IPS-20b (cell line): ENCODE data around the gene PTGER1.

Experiments used
- H3K27ac ChIP-seq: one replicate; pipeline ENCODE4 v1.5.1; 2013; ENCODE audit warnings: low read length
- H3K27me3 ChIP-seq: 2 replicates; pipeline ENCODE4 v1.6.1; 2013; ENCODE audit warnings: mild to moderate bottlenecking, low read length, inconsistent platforms; ENCODE audit not compliant: insufficient read depth
- H3K36me3 ChIP-seq: 2 replicates; pipeline ENCODE4 v1.6.1; 2013; ENCODE audit warnings: low read depth, mild to moderate bottlenecking, inconsistent platforms, low read length, moderate library complexity; ENCODE audit not compliant: insufficient read depth
- H3K4me1 ChIP-seq: 2 replicates; pipeline ENCODE4 v1.6.1; 2013; ENCODE audit warnings: mild to moderate bottlenecking, control low read depth, inconsistent platforms, low read length, moderate library complexity; ENCODE audit not compliant: insufficient read depth
- H3K4me3 ChIP-seq: 2 replicates; pipeline ENCODE4 v1.5.1; 2013; ENCODE audit warnings: mild to moderate bottlenecking, low read length, inconsistent platforms
- H3K9ac ChIP-seq: 2 replicates; pipeline ENCODE4 v1.6.1; 2013; ENCODE audit warnings: low read depth, mild to moderate bottlenecking, inconsistent platforms, low read length, moderate library complexity
- H3K9me3 ChIP-seq: 2 replicates; pipeline ENCODE4 v1.6.1; 2013; ENCODE audit warnings: mild to moderate bottlenecking, low read depth, low read length, inconsistent platforms; ENCODE audit not compliant: insufficient read depth

Gene PTGER1

GRCh38 chr19:14446336-14447036 lies 28.7 kb downstream of the PTGER1 start:
- no peaks in the 10 kb centered on the region for H3K9me3 ChIP-seq
- H3K4me1 ChIP-seq: no peaks in the 10 kb centered on the region
- H3K4me3 ChIP-seq: no peak overlapping the region
- H3K9ac ChIP-seq: no peak overlapping the region
- no peaks in the 10 kb centered on the region for H3K27me3 ChIP-seq
- no peak overlapping the region for H3K27ac ChIP-seq
- peaks cover 82% of the 10 kb centered on the region for H3K36me3 ChIP-seq

- Histone ChIP-seq H3K4me3 (no peak overlapping the region), H3K36me3 (peaks cover 64% of the 10 kb centered on the region), H3K9me3 (no peaks in the 10 kb centered on the region), H3K4me1 (no peaks in the 10 kb centered on the region), H3K9ac (no peak overlapping the region), H3K27ac (no peak overlapping the region), H3K27me3 (no peaks in the 10 kb centered on the region)
These were observed 31.4 kb downstream of the PTGER1 start for GRCh38 chr19:14443632-14444216.

DNA sequence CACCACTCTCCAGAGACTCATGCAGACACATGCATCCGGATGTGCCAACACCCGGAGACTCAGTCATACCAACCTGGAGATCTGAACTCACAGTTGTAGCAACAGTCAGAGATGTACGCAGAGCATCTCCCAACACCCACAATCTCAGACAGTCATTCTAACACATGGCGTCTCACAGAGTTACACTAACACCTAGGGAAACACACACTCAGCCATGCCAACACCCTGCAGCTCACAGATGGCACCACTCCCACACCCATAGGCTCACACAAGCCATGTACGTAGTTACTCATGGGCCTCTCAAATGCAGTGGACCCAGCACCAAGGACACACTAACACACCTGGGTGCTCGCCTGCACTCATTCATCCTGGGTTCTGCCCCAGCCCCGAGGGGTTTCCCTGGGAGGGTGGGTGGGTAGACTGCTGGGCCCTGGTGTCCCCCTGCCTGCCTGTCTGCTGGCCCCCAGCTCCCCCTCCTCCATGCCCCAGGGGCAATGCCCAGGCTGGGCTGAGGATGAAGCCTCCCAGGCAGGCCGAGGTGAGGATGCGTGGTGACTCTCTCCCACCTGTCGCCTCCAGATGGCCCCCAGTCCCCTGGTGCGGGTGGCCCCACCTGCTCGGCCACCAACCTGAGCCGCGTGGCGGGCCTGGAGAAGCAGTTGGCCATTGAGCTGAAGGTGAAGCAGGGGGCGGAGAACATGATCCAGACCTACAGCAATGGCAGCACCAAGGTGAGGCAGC lies 32.1 kb downstream of the PTGER1 start:
- H3K4me3 ChIP-seq: no peak overlapping the region
- H3K27ac ChIP-seq: no peak overlapping the region
- no peaks in the 10 kb centered on the region for H3K4me1 ChIP-seq
- peaks cover 57% of the 10 kb centered on the region for H3K36me3 ChIP-seq
- no peaks in the 10 kb centered on the region for H3K9me3 ChIP-seq
- H3K27me3 ChIP-seq: no peaks in the 10 kb centered on the region
- H3K9ac ChIP-seq: no peak overlapping the region

GRCh38 chr19:14441041-14441938 lies 33.9 kb downstream of the PTGER1 start:
- H3K9ac ChIP-seq: no peak overlapping the region
- no peak overlapping the region for H3K4me3 ChIP-seq
- peaks cover 43% of the 10 kb centered on the region for H3K36me3 ChIP-seq
- no peaks in the 10 kb centered on the region for H3K4me1 ChIP-seq
- H3K9me3 ChIP-seq: no peaks in the 10 kb centered on the region
- no peak overlapping the region for H3K27ac ChIP-seq
- H3K27me3 ChIP-seq: no peaks in the 10 kb centered on the region

DNA sequence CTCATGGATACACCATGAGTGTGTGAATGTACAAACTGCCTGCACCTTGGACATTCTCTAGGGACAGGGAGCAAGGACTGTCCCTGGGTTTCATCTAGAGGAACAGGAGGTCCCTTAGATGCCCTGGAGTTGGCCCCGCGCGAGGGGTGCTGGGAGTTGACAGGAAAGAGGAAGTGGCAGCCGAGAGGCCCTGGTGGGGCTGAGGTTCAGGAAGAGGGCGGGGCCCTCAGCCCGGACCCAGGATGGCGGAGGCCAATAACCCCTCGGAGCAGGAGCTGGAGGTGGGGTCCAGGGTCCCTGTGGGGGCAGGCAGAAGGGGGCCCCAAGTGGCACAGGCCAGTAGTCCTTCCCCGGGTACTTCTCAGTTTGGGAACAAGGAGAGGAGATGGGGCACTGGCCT lies 35.1 kb downstream of the PTGER1 start:
- Histone ChIP-seq H3K9me3 (no peaks in the 10 kb centered on the region), H3K36me3 (peaks cover 35% of the 10 kb centered on the region), H3K27me3 (no peaks in the 10 kb centered on the region), H3K4me1 (no peaks in the 10 kb centered on the region), H3K4me3 (no peak overlapping the region), H3K9ac (no peak overlapping the region), H3K27ac (no peak overlapping the region)

- H3K4me3 ChIP-seq: no peak overlapping the region
- H3K9ac ChIP-seq: no peak overlapping the region
- no peak overlapping the region for H3K27ac ChIP-seq
- H3K36me3 ChIP-seq: peaks cover 26% of the 10 kb centered on the region
- no peaks in the 10 kb centered on the region for H3K27me3 ChIP-seq
- peaks cover 2% of the 10 kb centered on the region; the same call in 1 of the 2 replicates for H3K4me1 ChIP-seq
- no peaks in the 10 kb centered on the region for H3K9me3 ChIP-seq
These were observed 36.1 kb downstream of the PTGER1 start for GRCh38 chr19:14439014-14439413.

DNA sequence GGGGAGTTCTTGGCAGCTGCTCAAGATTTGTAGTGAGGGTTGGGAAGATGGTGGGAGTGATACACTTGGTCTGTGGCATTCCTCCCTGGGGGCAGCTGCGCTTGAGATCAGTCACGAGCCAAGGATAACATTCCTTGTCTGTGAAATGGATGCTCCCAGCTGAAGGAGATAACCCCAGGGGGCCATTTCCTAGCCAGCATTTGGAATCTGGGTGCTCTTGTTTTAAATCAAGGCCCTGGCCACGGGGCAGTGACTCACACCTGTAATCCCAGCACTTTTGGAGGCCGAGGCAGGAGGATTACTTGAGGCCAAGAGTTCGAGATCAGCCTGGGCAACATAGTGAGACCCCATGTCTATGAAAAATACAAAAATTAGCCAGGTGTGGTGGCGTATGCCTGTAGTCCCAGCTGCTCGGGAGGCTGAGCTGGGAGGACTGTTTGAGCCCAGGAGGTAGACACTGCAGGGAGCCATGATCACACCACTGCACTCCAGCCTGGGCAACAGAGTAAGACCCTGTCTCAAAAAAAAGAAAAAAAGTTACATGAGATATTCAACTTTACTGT lies 37.5 kb downstream of the PTGER1 start:
- H3K4me1 ChIP-seq: peaks cover 4% of the 10 kb centered on the region; the same call in 1 of the 2 replicates

DNA sequence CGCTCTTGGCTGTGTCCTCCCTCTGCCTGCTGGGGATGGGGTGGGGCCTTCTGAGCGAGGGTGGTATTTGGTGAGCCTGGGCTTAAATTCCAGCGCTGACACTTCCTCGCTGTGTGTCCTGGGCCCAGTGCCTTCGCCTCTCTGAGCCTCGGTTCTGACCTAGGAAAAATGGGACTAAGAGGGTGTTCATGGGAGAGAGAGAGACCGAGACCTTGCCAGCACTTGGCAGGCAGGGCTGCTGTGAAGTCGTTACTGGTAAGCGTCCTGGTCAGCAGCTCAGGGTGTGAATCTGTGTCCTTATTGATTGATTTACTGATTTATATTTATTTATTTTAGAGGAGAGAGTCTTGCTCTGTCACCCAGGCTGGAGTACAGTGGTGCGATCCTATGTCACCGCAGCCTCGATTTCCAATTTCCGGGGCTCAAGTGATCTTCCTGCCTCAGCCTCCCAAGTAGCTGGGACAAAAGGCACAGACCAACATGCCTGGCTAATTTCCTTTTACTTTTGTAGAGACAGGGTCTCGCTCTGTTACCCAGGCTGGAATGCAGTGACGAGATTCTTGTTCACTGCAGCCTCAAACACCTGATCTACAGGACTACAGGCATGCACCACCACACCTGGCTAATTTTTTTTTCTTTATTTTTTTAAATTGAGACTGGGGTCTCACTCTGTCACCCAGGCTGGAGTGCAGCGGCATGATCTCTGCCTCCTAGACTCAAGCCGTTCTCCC lies 39.7 kb downstream of the PTGER1 start:
- Histone ChIP-seq H3K4me1 (peaks cover 4% of the 10 kb centered on the region; the same call in 1 of the 2 replicates), H3K27ac (no peak overlapping the region), H3K36me3 (no peaks in the 10 kb centered on the region), H3K27me3 (peaks cover 16% of the 10 kb centered on the region; the same call in 1 of the 2 replicates), H3K9me3 (no peaks in the 10 kb centered on the region), H3K9ac (no peak overlapping the region), H3K4me3 (no peak overlapping the region)

More for the DNA sequence above, 37.5 kb downstream of the PTGER1 start:
- Histone ChIP-seq H3K9me3 (no peaks in the 10 kb centered on the region), H3K27me3 (0 out of 2 replicates have a peak, but pooled peaks cover under 1% of the 10 kb centered on the region), H3K4me3 (no peak overlapping the region), H3K27ac (no peak overlapping the region), H3K9ac (no peak overlapping the region), H3K36me3 (peaks cover 14% of the 10 kb centered on the region)

- Histone ChIP-seq H3K27ac (no peak overlapping the region), H3K9ac (no peak overlapping the region), H3K4me3 (no peak overlapping the region; the same call in 1 of the 2 replicates), H3K4me1 (peaks cover 4% of the 10 kb centered on the region; the same call in 1 of the 2 replicates), H3K9me3 (no peaks in the 10 kb centered on the region), H3K36me3 (no peaks in the 10 kb centered on the region), H3K27me3 (peaks cover 16% of the 10 kb centered on the region; the same call in 1 of the 2 replicates)
These were observed 40.4 kb downstream of the PTGER1 start for GRCh38 chr19:14434543-14435319.
